ENCODE results near the gene OR4K1.
"Not testable (repeated sequence)": the region's sequence is repeated elsewhere in the genome, so short reads cannot be mapped to it uniquely, and the experiment has no call there.

The OR4K1 gene

GRCh38 chr14:19930617-19931016 lies at the start of gene OR4K1:
Gene OR4K1, plus strand, starts transcription at chr14:19930917. Its CDS starts 4,750 bp downstream, at chr14:19935667.
- no peak for DNase-seq (ENCODE audit: low read depth)

- DNase-seq (ENCODE audit: low read depth): no peak
Observed at GRCh38 chr14:19895282-19895681, 35.4 kb upstream of the OR4K1 start.

GRCh38 chr14:19900999-19901398 lies 29.7 kb upstream of the OR4K1 start:
- no peak for DNase-seq (ENCODE audit: low read depth)

GRCh38 chr14:19902409-19902808 lies 28.3 kb upstream of the OR4K1 start:
- no peak for DNase-seq (ENCODE audit: low read depth)

- DNase-seq (ENCODE audit: low read depth): no peak
Observed at GRCh38 chr14:19906665-19907064, 24.1 kb upstream of the OR4K1 start.

GRCh38 chr14:19911114-19911513 lies 19.6 kb upstream of the OR4K1 start:
- DNase-seq (ENCODE audit: low read depth): no peak

GRCh38 chr14:19917243-19917642 lies 13.5 kb upstream of the OR4K1 start:
- DNase-seq (ENCODE audit: low read depth): no peak

- DNase-seq (ENCODE audit: low read depth): no peak
Observed at GRCh38 chr14:19917955-19918518, 12.7 kb upstream of the OR4K1 start.

- no peak for DNase-seq (ENCODE audit: low read depth)
Observed at GRCh38 chr14:19918553-19919264, 12.0 kb upstream of the OR4K1 start.

GRCh38 chr14:19920021-19920657 lies 10.6 kb upstream of the OR4K1 start, which contains the start of gene OR4K5:
Gene OR4K5, plus strand, starts transcription at chr14:19920607. Its CDS starts 0 bp downstream, at chr14:19920607.
- no peak for DNase-seq (ENCODE audit: low read depth)

- no peak for DNase-seq (ENCODE audit: low read depth)
Observed at GRCh38 chr14:19941668-19942067, 11.0 kb downstream of the OR4K1 start.

GRCh38 chr14:19947413-19948090 lies 16.8 kb downstream of the OR4K1 start:
- DNase-seq (ENCODE audit: low read depth): no peak

- DNase-seq (ENCODE audit: low read depth): no peak
Observed at GRCh38 chr14:19949218-19949617, 18.5 kb downstream of the OR4K1 start.

- not testable (repeated sequence) for DNase-seq (ENCODE audit: low read depth)
Observed at GRCh38 chr14:19969735-19970134, 39.0 kb downstream of the OR4K1 start.

GRCh38 chr14:19974844-19975243 lies 44.1 kb downstream of the OR4K1 start:
- DNase-seq (ENCODE audit: low read depth): no peak

GRCh38 chr14:19975291-19975690 lies 44.6 kb downstream of the OR4K1 start, which contains the start of gene OR4K15:
Gene OR4K15, plus strand, starts transcription at chr14:19975591. Its CDS starts 0 bp downstream, at chr14:19975591.
- no peak for DNase-seq (ENCODE audit: low read depth)

All from stimulated activated CD8-positive, alpha-beta memory T cell treated with anti-CD3 and anti-CD28 coated beads, Interleukin-12 subunit alpha, Interleukin-12 subunit beta, amount 100 ng/mL, for 1 hour (primary cell).